Testis (tissue), 3 donors: ENCODE data around the gene PRUNE2. TPM values are rescaled to one million over a fixed set of nuclear protein-coding genes. Genes with fewer than 3 reads are reported as not detected.

Experiments used
- DNase-seq: peaks from one replicate; pipeline ENCODE4 v3.0.0-alpha.2; 2019
- H3K27ac ChIP-seq, 2 donors: fragments of 200-600 bp; sonication (generic); one replicate each; pipeline ENCODE4 v1.5.1; 2019
- H3K27me3 ChIP-seq: fragments of 200-600 bp; sonication (generic); one replicate; pipeline ENCODE4 v1.5.1; 2019
- H3K36me3 ChIP-seq: fragments of 200-600 bp; sonication (generic); one replicate; pipeline ENCODE4 v1.5.1; 2017; ENCODE audit warnings: low read depth; ENCODE audit errors: missing control alignments
- H3K4me1 ChIP-seq: fragments of 200-600 bp; sonication (generic); one replicate; pipeline ENCODE4 v1.5.1; 2019
- H3K4me3 ChIP-seq, 2 donors: fragments of 200-600 bp; sonication (generic); one replicate each; pipeline ENCODE4 v1.5.1; 2017 to 2019
- H3K9me3 ChIP-seq: fragments of 200-600 bp; sonication (generic); one replicate; pipeline ENCODE4 v1.5.1; 2017
- CTCF ChIP-seq, 3 experiments: fragments of 450-650 bp in 2 of 3; fragments of 200-600 bp in 1 of 3; sonication (generic) in 1 of 3; IDR thresholded peaks; one replicate each; pipeline ENCODE4 v1.5.1; 2016 to 2019; ENCODE audit warnings: antibody characterized with exemption in 3 of 3, mild to moderate bottlenecking in 2 of 3, moderate library complexity in 1 of 3
- POLR2A ChIP-seq: fragments of 450-650 bp; IDR thresholded peaks from one replicate; pipeline ENCODE4 v1.6.1; 2017; ENCODE audit warnings: antibody characterized with exemption, mild to moderate bottlenecking, moderate library complexity
- WGBS, 2 donors: methylation state at CpG; one replicate each; pipeline ENCODE4 v1.1.5; 2018; 5-methylcytosine and 5-hydroxymethylcytosine counted together
- intact Hi-C: fragments of 100-400 bp; cut with DNase I; formaldehyde crosslinking; loops from one replicate; pipeline ENCODE4 v1.15.1; 2023; ENCODE audit warnings: low total_unique reads
- polyA plus RNA-seq: library from polyadenylated mRNA; stranded (reverse); fragments of 350-450 nt; fragmentation: Illumina TruSeq; extraction: RNeasy Lipid Tissue Mini Kit (QIAGEN cat#74804); gene quantifications from one replicate; pipeline ENCODE4 v1.2.3, GENCODE V29; 2014; ENCODE audit warnings: low read depth, low replicate concordance; ENCODE audit not compliant: insufficient read depth
- total RNA-seq, 2 donors: library from RNA; depleted of rRNA; stranded (reverse); fragments of >200 nt; gene quantifications; one replicate each; pipeline ENCODE4 v1.2.3, GENCODE V29; 2016

The PRUNE2 gene
- total and polyA plus RNA-seq, 3 donors from 2014 or later, result 15.8 to 19.3 (median 17.2) TPM

DNA sequence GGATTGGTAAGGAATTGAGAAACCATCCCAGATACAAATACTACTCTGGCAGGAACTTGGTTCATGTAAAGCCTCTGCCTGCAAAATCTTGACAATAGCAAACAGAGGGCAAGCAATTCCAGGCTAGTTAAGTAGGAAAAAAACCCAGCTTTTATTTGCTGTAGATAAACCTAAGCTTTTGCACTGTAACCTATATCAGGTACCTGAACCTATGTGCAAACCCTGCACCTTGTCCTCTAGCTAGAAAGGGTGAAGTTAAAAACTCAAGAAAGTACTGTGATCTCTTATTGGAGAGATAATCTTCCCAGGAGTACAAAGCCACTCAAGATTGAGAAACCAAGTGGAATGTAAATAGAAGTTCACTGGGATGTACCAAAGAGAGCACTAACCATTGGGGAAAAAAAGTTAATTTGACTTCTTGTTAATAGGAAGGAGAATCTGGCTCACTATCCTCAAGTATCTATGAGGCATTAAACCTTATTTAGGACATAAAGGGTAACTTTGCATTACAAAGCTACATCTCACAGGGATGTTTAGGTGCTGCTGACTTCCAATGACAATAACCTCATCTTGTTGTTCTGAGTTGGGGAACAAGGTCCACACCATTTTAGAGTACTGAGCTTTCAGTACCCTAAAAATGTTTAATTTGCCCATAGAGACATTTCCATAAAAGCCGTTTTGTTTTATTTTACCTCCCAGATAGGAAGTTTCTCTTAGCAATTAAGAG, 215.5 kb downstream of the PRUNE2 start:
- no peak overlapping the region for H3K4me3 ChIP-seq
- H3K36me3 ChIP-seq, result no peaks in the 10 kb centered on the region
- DNase-seq, result no peak
- intact Hi-C loops, result no loop called here
- no peak overlapping the region for H3K27ac ChIP-seq
- no peaks in the 10 kb centered on the region for H3K9me3 ChIP-seq
- TF ChIP-seq CTCF (IDR thresholded peaks at IDR 0.05) (no peak), POLR2A (no peak)
- no peaks in the 10 kb centered on the region for H3K4me1 ChIP-seq
- H3K27me3 ChIP-seq, result no peaks in the 10 kb centered on the region
- 73 to 74% methylated on average over 1 of the region's 1 CpG for WGBS, 2 donors

GRCh38 chr9:76688471-76689238, 217.3 kb downstream of the PRUNE2 start:
- H3K27me3 ChIP-seq, result no peaks in the 10 kb centered on the region
- intact Hi-C loops, result no loop called here
- DNase-seq, result no peak
- TF ChIP-seq POLR2A, result no peak
- no peak for TF ChIP-seq CTCF (IDR thresholded peaks at IDR 0.05)
- no peak overlapping the region for H3K4me3 ChIP-seq
- WGBS, 2 donors, result 72 to 76% methylated on average over 3 of the region's 3 CpGs
- no peaks in the 10 kb centered on the region for H3K4me1 ChIP-seq
- no peak overlapping the region for H3K27ac ChIP-seq
- no peaks in the 10 kb centered on the region for H3K9me3 ChIP-seq
- no peaks in the 10 kb centered on the region for H3K36me3 ChIP-seq

- Histone ChIP-seq H3K27ac (no peak overlapping the region), H3K9me3 (no peaks in the 10 kb centered on the region), H3K27me3 (no peaks in the 10 kb centered on the region), H3K4me1 (no peaks in the 10 kb centered on the region), H3K36me3 (no peaks in the 10 kb centered on the region), H3K4me3 (no peak overlapping the region)
- intact Hi-C loops, result no loop called here
- TF ChIP-seq CTCF (IDR thresholded peaks at IDR 0.05) (no peak), POLR2A (no peak)
- DNase-seq, result no peak
- 70 to 77% methylated on average over 4 of the region's 4 CpGs for WGBS, 2 donors
Measured at GRCh38 chr9:76687861-76688391, 218.0 kb downstream of the PRUNE2 start.

DNA sequence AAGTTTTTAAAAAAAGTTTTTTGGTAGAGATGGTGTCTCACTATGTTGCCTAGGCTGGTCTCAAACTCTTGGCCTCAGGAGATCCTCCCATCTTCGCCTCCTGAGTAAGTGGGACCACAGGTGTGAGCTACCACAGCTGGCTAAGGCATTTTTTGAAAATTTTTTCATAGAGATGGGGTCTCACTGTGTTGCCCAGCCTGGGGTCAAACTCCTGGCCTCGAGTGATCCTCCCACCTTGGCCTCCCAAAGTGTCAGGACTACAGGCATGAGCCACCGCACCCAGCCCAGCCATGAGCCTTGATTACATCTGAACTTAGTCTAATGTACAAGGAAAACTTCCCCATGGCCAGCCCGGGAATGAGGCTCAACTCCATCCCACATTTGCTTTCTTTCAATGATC, 219.2 kb downstream of the PRUNE2 start:
- 67 to 70% methylated on average over 4 of the region's 4 CpGs for WGBS, 2 donors
- no peak for DNase-seq
- no peaks in the 10 kb centered on the region for H3K9me3 ChIP-seq

More for the DNA sequence above, 219.2 kb downstream of the PRUNE2 start:
- Histone ChIP-seq H3K36me3 (no peaks in the 10 kb centered on the region), H3K27ac (no peak overlapping the region), H3K4me3 (no peak overlapping the region), H3K27me3 (no peaks in the 10 kb centered on the region), H3K4me1 (no peaks in the 10 kb centered on the region)
- TF ChIP-seq POLR2A (no peak), CTCF (IDR thresholded peaks at IDR 0.05) (no peak)
- intact Hi-C loops, result no loop called here
